Stomach (tissue), 9 donors: ENCODE results near the gene GATM. TPM values are rescaled to one million over a fixed set of nuclear protein-coding genes. Genes with fewer than 3 reads are reported as not detected.

Experiments used
- DNase-seq, 2 donors: peaks; one replicate each; pipeline versions ENCODE4 v3.0.0 to v3.0.0-alpha.2; 2013 to 2019
- H3K27ac ChIP-seq, 5 donors: fragments of 200-600 bp in 4 of 5; sonication (generic) in 4 of 5; one replicate each; pipeline ENCODE4 v1.5.1; 2013 to 2019; ENCODE audit warnings: mild to moderate bottlenecking in 1 of 5, moderate library complexity in 1 of 5
- H3K27me3 ChIP-seq, 3 donors: fragments of 200-600 bp; sonication (generic); one replicate each; pipeline ENCODE4 v1.5.1; 2017 to 2019; ENCODE audit warnings: mixed run types in 1 of 3
- H3K36me3 ChIP-seq, 4 donors: fragments of 200-600 bp; sonication (generic); 1 replicate in 3 of 4; 2 replicates in 1 of 4; pipeline ENCODE4 v1.5.1; 2016 to 2019
- H3K4me1 ChIP-seq, 4 donors: fragments of 200-600 bp; sonication (generic); one replicate each; pipeline ENCODE4 v1.5.1; 2016 to 2019
- H3K4me3 ChIP-seq, 4 donors: fragments of 200-600 bp; sonication (generic) in 3 of 4; one replicate each; pipeline ENCODE4 v1.5.1; 2016 to 2019; ENCODE audit warnings: mild to moderate bottlenecking in 1 of 4
- H3K9me3 ChIP-seq, 4 donors: fragments of 200-600 bp; sonication (generic); one replicate each; pipeline ENCODE4 v1.5.1; 2016 to 2019
- EP300 ChIP-seq: sonication (generic); formaldehyde crosslinking; IDR thresholded peaks from one replicate; pipeline ENCODE4 v1.6.1; 2017; ENCODE audit warnings: antibody characterized with exemption
- POLR2A ChIP-seq, 4 donors: fragments of 450-650 bp; IDR thresholded peaks; one replicate each; pipeline ENCODE4 v1.6.1; 2016; ENCODE audit warnings: antibody characterized with exemption in 4 of 4, control low read depth in 2 of 4, mild to moderate bottlenecking in 1 of 4, moderate library complexity in 1 of 4
- POLR2AphosphoS5 ChIP-seq, 3 donors: sonication (generic); formaldehyde crosslinking; IDR thresholded peaks; one replicate each; pipeline ENCODE4 v1.6.1; 2016; ENCODE audit warnings: antibody characterized with exemption in 3 of 3
- whole genome bisulfite sequencing, 5 donors: extraction: QIAGEN DNeasy Blood & Tissue Kit in 3 of 5; methylation state at CpG; one replicate each; pipeline versions ENCODE4 v1.1.5 to v1.1.7; 2013 to 2018; 5-methylcytosine and 5-hydroxymethylcytosine counted together
- intact Hi-C: fragments of 100-400 bp; cut with DNase I; formaldehyde crosslinking; loops from one replicate; pipeline ENCODE4 v1.15.1; 2023; ENCODE audit warnings: low total_unique reads
- polyA plus RNA-seq, 3 donors: library from polyadenylated mRNA; stranded (reverse); fragments of 200-250 nt; gene quantifications; one replicate each; pipeline ENCODE4 v1.2.3, GENCODE V29; 2013
- total RNA-seq, 5 donors: library from RNA; depleted of rRNA; stranded (reverse); fragments of >200 nt; gene quantifications; one replicate each; pipeline versions ENCODE4 v1.1.0 to v1.2.3, GENCODE V29; 2014 to 2016
- TF ChIP-seq, protein P1 (sequence below), 7 experiments: fragments of 450-650 bp in 4 of 7; fragments of 200-600 bp in 3 of 7; sonication (generic) in 3 of 7; IDR thresholded peaks; one replicate each; pipeline ENCODE4 v1.5.1; 2016 to 2019; ENCODE audit warnings: antibody characterized with exemption in 7 of 7, control low read depth in 2 of 7, mild to moderate bottlenecking in 1 of 7
- donor health status: healthy with polysubstance abuse.
- donor health status: Bipolar disorder and iron deficiency.
- donor health status: healthy.

The GATM gene
- total and polyA plus RNA-seq, 8 donors = 22.6 to 110 (median 53.1) TPM

DNA sequence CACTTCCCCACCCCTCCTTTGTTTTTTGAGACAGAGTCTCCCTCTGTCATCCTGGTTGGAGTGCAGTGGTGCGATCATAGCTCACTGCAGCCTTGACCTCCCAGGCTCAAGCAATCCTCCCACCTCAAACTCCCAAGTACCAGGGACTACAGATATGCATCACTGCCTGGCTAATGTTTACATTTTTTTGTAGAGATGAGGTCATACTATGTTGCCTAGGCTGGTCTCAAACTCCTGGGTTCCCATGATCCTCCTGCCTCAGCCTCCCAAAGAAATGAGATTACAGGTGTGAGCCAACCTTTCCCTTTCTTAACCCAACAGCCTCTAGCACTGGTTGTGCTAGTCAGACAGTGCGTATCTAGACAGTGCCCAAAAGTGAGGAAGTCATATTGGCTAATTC lies 6.4 kb upstream of the GATM start:
- Histone ChIP-seq H3K27ac (no peak overlapping the region), H3K9me3 (no peaks in the 10 kb centered on the region), H3K4me1 (peaks cover 0 to 17% (median 8%) of the 10 kb centered on the region in 4 donors), H3K4me3 (no peak overlapping the region), H3K27me3 (no peaks in the 10 kb centered on the region), H3K36me3 (no peaks in the 10 kb centered on the region)
- intact Hi-C loops = no loop called here
- 82 to 96% (median 91%) methylated on average over 2 of the region's 2 CpGs for WGBS, 5 donors
- no peak for DNase-seq
- TF ChIP-seq POLR2AphosphoS5 (IDR thresholded peaks at IDR 0.05) (no peak), POLR2A (IDR thresholded peaks at IDR 0.05) (no peak), EP300 (no peak)
- TF ChIP-seq, protein P1, sequence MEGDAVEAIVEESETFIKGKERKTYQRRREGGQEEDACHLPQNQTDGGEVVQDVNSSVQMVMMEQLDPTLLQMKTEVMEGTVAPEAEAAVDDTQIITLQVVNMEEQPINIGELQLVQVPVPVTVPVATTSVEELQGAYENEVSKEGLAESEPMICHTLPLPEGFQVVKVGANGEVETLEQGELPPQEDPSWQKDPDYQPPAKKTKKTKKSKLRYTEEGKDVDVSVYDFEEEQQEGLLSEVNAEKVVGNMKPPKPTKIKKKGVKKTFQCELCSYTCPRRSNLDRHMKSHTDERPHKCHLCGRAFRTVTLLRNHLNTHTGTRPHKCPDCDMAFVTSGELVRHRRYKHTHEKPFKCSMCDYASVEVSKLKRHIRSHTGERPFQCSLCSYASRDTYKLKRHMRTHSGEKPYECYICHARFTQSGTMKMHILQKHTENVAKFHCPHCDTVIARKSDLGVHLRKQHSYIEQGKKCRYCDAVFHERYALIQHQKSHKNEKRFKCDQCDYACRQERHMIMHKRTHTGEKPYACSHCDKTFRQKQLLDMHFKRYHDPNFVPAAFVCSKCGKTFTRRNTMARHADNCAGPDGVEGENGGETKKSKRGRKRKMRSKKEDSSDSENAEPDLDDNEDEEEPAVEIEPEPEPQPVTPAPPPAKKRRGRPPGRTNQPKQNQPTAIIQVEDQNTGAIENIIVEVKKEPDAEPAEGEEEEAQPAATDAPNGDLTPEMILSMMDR (IDR thresholded peaks at IDR 0.05) = no peak

DNA sequence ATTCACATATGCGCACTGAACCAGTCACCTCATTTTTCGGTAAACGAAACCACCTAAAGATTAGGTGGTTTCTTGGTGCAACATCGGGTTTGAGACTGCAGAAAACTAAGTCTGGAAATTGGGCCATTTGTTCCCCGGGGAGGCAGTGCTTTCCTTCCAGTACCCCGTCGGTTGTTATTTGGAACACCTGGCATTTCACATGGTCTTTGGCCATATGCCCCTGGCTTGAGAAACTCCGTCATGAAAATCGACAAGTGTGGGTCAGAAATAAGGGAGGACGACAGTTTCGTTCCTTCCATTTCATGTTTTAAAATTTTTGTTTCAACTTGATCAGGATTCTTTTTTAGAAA lies 544 bp upstream of the GATM start:
- Histone ChIP-seq H3K36me3 (peaks cover 0 to 3% (median 0%) of the 10 kb centered on the region in 4 donors), H3K27ac (peak overlapping the region in 4 of 5 donors; percentile 84 to 89 (median 88)), H3K27me3 (peaks cover 0 to 23% (median 11%) of the 10 kb centered on the region in 3 donors), H3K4me1 (peaks cover 13 to 51% (median 47%) of the 10 kb centered on the region in 4 donors), H3K9me3 (no peaks in the 10 kb centered on the region), H3K4me3 (peak overlapping the region; percentile 65 to 76 (median 72))
- TF ChIP-seq POLR2A (IDR thresholded peaks at IDR 0.05) (no peak), POLR2AphosphoS5 (IDR thresholded peaks at IDR 0.05) (no peak), EP300 (no peak)
- TF ChIP-seq, protein P1 (IDR thresholded peaks at IDR 0.05) = no peak
- 31 to 63% (median 42%) methylated on average over 11 of the region's 11 CpGs for WGBS, 5 donors
- intact Hi-C loops = no loop called here
- DNase-seq = peak in 1 of 2 donors; percentile 48

DNA sequence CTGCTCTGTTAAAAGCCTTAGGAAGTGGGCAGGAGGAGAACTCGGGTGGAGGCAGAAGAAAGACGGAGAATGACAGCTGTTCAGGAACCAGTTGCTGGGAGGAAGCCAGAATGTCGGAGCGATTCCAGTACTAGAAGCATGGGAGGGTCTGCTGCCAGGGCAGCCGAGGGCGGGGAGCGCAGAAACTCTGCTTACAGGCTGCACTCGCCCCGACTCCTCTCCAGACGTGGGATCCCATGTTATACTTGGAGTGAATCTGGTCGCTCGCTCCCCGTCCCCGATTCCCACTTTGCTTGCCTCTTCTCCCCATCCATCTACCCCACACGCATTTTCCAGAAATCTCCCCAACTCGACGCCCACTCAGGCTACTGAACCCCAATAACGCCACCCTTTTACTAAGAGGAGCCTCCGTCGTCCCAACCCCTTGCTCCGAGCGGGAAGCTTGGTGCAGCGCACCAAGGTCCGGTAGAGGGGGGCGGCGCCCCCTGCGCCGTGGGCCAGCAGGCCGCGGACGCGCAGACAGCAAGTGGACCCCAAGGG lies 665 bp downstream of the GATM start:
- Histone ChIP-seq H3K9me3 (no peaks in the 10 kb centered on the region), H3K4me3 (peak overlapping the region; percentile 65 to 76 (median 72)), H3K27me3 (peaks cover 0 to 23% (median 11%) of the 10 kb centered on the region in 3 donors), H3K4me1 (peaks cover 17 to 59% (median 56%) of the 10 kb centered on the region in 4 donors), H3K27ac (peak overlapping the region; percentile 84 to 90 (median 89)), H3K36me3 (peaks cover 0 to 3% (median 0%) of the 10 kb centered on the region in 4 donors)
- 1 to 3% (median 1%) methylated on average over 28 to 32 of the region's 32 CpGs for whole genome bisulfite sequencing, 5 donors
- peak; percentile 51 to 67 for DNase-seq
- TF ChIP-seq, protein P1 (IDR thresholded peaks at IDR 0.05) = no peak
- TF ChIP-seq POLR2AphosphoS5 (IDR thresholded peaks at IDR 0.05) (no peak), POLR2A (IDR thresholded peaks at IDR 0.05) (no peak), EP300 (no peak)
- intact Hi-C loops = no loop called here

DNA sequence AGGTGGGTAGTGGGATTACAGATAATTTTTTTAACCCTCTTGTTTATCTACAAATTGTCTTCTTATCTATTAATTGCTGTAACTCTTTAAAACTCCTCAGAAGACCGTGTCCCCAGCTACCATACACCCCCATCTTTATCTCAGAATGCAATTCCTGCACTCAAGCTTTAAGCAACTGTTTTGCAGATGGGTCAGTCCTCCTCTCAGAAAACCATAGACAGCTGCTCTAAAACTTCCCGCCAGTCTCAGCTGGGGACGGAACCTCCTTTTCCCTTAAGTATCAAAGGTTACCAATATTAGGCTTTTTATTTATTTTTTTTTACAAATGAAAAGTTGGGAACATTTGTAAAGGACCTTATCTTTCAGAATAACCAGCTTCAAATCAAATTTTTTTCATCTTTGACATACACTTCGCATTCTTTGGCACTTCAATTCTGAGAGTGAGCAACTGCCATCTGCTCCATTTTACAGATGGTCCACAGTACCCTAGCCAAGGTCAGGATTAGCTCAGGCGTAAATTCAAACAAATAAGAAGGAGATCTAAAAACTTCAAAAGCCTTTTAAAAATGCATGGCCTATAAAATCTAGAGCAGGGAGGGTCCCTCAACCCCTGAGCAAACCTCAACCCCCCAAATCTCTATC lies 1.3 kb downstream of the GATM start:
- Histone ChIP-seq H3K27ac (peak overlapping the region; percentile 84 to 90 (median 89)), H3K9me3 (no peaks in the 10 kb centered on the region), H3K27me3 (peaks cover 0 to 23% (median 11%) of the 10 kb centered on the region in 3 donors), H3K4me3 (peak overlapping the region; percentile 65 to 76 (median 72)), H3K36me3 (peaks cover 0 to 3% (median 0%) of the 10 kb centered on the region in 4 donors), H3K4me1 (peaks cover 23 to 63% (median 61%) of the 10 kb centered on the region in 4 donors)
- intact Hi-C loops = no loop called here
- WGBS, 5 donors = 15 to 26% (median 18%) methylated on average over 5 of the region's 5 CpGs
- TF ChIP-seq EP300 = no peak
- no peak for TF ChIP-seq POLR2A (IDR thresholded peaks at IDR 0.05)
- no peak for DNase-seq
